Articular chondrocyte of knee joint (primary cell): ENCODE data around the gene SYTL1. TPM values are rescaled to one million over a fixed set of nuclear protein-coding genes. Genes with fewer than 3 reads are reported as not detected.

ENCODE experiments used
- small RNA-seq: library from RNA; depleted of rRNA; stranded (forward); fragments of <200 nt; gene quantifications from one replicate; pipeline ENCODE3, GENCODE V24; 2012
- total RNA-seq: library from RNA; depleted of rRNA; stranded (reverse); fragments of >200 nt; gene quantifications from 2 replicates; pipeline ENCODE4 v1.2.3, GENCODE V29; 2012

SYTL1 gene
- 0.13 and 0.22 TPM in 2 replicates for total RNA-seq

GRCh38 chr1:27341525-27342252 lies at the start of gene SYTL1:
TSS of gene SYTL1 (plus strand) at chr1:27342022. CDS start at chr1:27345335, 3,313 bp downstream.

GRCh38 chr1:27321813-27322568 lies 19.8 kb upstream of the SYTL1 start, which contains the start of gene TMEM222:
TSS of gene TMEM222 (plus strand) at chr1:27322163. CDS start at chr1:27322198, 35 bp downstream.

GRCh38 chr1:27366411-27367159 lies 24.8 kb downstream of the SYTL1 start, which contains the start of gene MAP3K6:
TSS of gene MAP3K6 (minus strand) at chr1:27366961. CDS start at chr1:27366597, 364 bp downstream.

GRCh38 chr1:27374362-27375086 lies 32.7 kb downstream of the SYTL1 start, which contains the start of gene FCN3:
TSS of gene FCN3 (minus strand) at chr1:27374824. CDS start at chr1:27374818, 6 bp downstream.

GRCh38 chr1:27383039-27383605 lies 41.3 kb downstream of the SYTL1 start, which contains the start of gene CD164L2:
TSS of gene CD164L2 (minus strand) at chr1:27383333. CDS start at chr1:27383239, 94 bp downstream.

GRCh38 chr1:27392096-27392777 lies 50.4 kb downstream of the SYTL1 start, which contains the start of gene GPR3:
TSS of gene GPR3 (plus strand) at chr1:27392622. CDS start at chr1:27393799, 1,177 bp downstream.

Small RNA genes within 50 kb of the gene (small RNA-seq; reads per million reads assigned to genes)
- gene RNU6-48P: not detected

Other genes starting within 250 kb of the SYTL1 start
- 5.1 and 5.2 TPM in 2 replicates for gene SLC9A1, start 186.9 kb upstream of the SYTL1 start, total RNA-seq
- gene WDTC1, start 107.4 kb upstream of the SYTL1 start, total RNA-seq: 26.1 TPM in 2 replicates
- 26.3 and 27.8 TPM in 2 replicates for gene TMEM222, start 19.9 kb upstream of the SYTL1 start, total RNA-seq
- gene MAP3K6, start 24.9 kb downstream of the SYTL1 start, total RNA-seq: 23.0 and 27.0 TPM in 2 replicates
- not detected in 2 replicates for gene FCN3, start 32.8 kb downstream of the SYTL1 start, total RNA-seq
- not detected in 2 replicates for gene CD164L2, start 41.3 kb downstream of the SYTL1 start, total RNA-seq
- gene GPR3, start 50.6 kb downstream of the SYTL1 start, total RNA-seq: under 0.01 and 0.11 TPM in 2 replicates
- 28.6 and 30.1 TPM in 2 replicates for gene WASF2, start 148.1 kb downstream of the SYTL1 start, total RNA-seq